ENCODE measurements around the gene TOLLIP. TPM values are rescaled to one million over a fixed set of nuclear protein-coding genes. Genes with fewer than 3 reads are reported as not detected.

TOLLIP gene
- total RNA-seq, 1 experiment from 2014 or later = 32.3 TPM

DNA sequence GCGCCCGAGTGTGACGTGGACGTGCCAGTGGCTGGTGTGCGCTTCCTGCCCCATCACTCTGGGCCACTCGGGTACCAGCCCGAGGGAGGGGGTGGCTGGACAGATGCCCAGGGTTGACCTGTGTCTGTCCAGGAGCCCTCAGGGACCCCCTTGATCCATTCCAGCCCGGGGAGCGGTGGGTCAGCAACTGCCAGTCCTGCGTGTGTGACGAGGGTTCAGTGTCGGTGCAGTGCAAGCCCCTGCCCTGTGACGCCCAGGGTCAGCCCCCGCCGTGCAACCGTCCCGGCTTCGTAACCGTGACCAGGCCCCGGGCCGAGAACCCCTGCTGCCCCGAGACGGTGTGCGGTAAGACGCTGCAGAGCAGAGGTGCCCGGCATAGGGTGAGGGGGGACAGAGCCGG is 52.1 kb downstream of the TOLLIP start:
- no peaks in the 10 kb centered on the region for H3K27me3 ChIP-seq (ENCODE audit: insufficient read depth, low read length)
- H3K27me3 Mint-ChIP-seq (ENCODE audit: low read depth) = peaks cover 7% of the 10 kb centered on the region
- H3K79me2 ChIP-seq (ENCODE audit: insufficient read depth, low read length) = no peaks in the 10 kb centered on the region
- H4K91ac ChIP-seq (ENCODE audit: insufficient read length, low read depth, low read length) = no peak overlapping the region
- H2BK20ac ChIP-seq (ENCODE audit: low read depth, low read length, poor library complexity, severe bottlenecking) = no peak overlapping the region
- TF ChIP-seq, protein P1, sequence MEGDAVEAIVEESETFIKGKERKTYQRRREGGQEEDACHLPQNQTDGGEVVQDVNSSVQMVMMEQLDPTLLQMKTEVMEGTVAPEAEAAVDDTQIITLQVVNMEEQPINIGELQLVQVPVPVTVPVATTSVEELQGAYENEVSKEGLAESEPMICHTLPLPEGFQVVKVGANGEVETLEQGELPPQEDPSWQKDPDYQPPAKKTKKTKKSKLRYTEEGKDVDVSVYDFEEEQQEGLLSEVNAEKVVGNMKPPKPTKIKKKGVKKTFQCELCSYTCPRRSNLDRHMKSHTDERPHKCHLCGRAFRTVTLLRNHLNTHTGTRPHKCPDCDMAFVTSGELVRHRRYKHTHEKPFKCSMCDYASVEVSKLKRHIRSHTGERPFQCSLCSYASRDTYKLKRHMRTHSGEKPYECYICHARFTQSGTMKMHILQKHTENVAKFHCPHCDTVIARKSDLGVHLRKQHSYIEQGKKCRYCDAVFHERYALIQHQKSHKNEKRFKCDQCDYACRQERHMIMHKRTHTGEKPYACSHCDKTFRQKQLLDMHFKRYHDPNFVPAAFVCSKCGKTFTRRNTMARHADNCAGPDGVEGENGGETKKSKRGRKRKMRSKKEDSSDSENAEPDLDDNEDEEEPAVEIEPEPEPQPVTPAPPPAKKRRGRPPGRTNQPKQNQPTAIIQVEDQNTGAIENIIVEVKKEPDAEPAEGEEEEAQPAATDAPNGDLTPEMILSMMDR (conservative IDR thresholded peaks at IDR 0.05) = no peak
- no peak overlapping the region for H3K27ac Mint-ChIP-seq
- H3K14ac ChIP-seq (ENCODE audit: insufficient read depth, low read length) = no peak overlapping the region
- H3K23me2 ChIP-seq (ENCODE audit: insufficient read length, low read depth, low read length, poor library complexity, severe bottlenecking) = no peaks in the 10 kb centered on the region
- no peak overlapping the region for H3K4me3 Mint-ChIP-seq
- no peak overlapping the region for H4K8ac ChIP-seq (replicated peaks; ENCODE audit: insufficient read length, low read depth, low read length)
- H3K23ac ChIP-seq (ENCODE audit: insufficient read length, low read depth, low read length) = no peak overlapping the region
- no peak overlapping the region for H2AK5ac ChIP-seq (ENCODE audit: insufficient read length, low read length)
- H3K79me1 ChIP-seq (ENCODE audit: insufficient read depth, low read depth, low read length, poor library complexity, severe bottlenecking) = no peaks in the 10 kb centered on the region
- H3K4me1 Mint-ChIP-seq = peaks cover 0 to 9% of the 10 kb centered on the region in 2 experiments; a peak in 2 of 4 replicates
- no peak overlapping the region for H2AFZ ChIP-seq (ENCODE audit: low read length)
- no peak overlapping the region for H2BK5ac ChIP-seq (ENCODE audit: insufficient read length, low read length)
- H3K4me1 ChIP-seq (ENCODE audit: insufficient read depth, low read length) = no peaks in the 10 kb centered on the region
- no peaks in the 10 kb centered on the region for H4K20me1 ChIP-seq (ENCODE audit: control insufficient read depth, insufficient read depth, insufficient read length)
- no peak overlapping the region for H3K27ac ChIP-seq (ENCODE audit: insufficient read length, low read depth, low read length)
- no peaks in the 10 kb centered on the region for H3K9me3 ChIP-seq (ENCODE audit: control insufficient read depth, low read depth, low read length)
- H3K4ac ChIP-seq (ENCODE audit: low read depth, low read length) = no peak overlapping the region
- no peak overlapping the region for H3K4me2 ChIP-seq (ENCODE audit: insufficient read depth, insufficient read length, low read length)
- no peak overlapping the region for H3K56ac ChIP-seq (ENCODE audit: insufficient read length, low read depth, low read length)
- no CpG with 5 or more reads among the region's 27 CpGs for WGBS (ENCODE audit: extremely low coverage, insufficient read length, low lambda C conversion rate)
- DNase-seq = no peak
- no peak overlapping the region for H2BK15ac ChIP-seq (ENCODE audit: low read depth, low read length)
- no peak overlapping the region for H3K9ac ChIP-seq (ENCODE audit: extremely low read depth, insufficient read length, low read length)
- H3K18ac ChIP-seq (ENCODE audit: insufficient read length, low read depth, low read length) = no peak overlapping the region
- no peak overlapping the region for H2BK12ac ChIP-seq (ENCODE audit: insufficient read length, low read depth, low read length)
- no peak overlapping the region for H3T11ph ChIP-seq (ENCODE audit: low read length)
- no peak overlapping the region for H2BK120ac ChIP-seq (ENCODE audit: low read depth, low read length, poor library complexity, severe bottlenecking)
- no peak overlapping the region for H4K5ac ChIP-seq (ENCODE audit: insufficient read length, low read depth, low read length)
- peaks cover 0 to 2% (median 0%) of the 10 kb centered on the region in 3 experiments; a peak in 1 of 7 replicates for H3K36me3 Mint-ChIP-seq (ENCODE audit: insufficient read depth in 1 of 3, low read depth in 3 of 3)
- peaks cover 4 to 5% of the 10 kb centered on the region in 2 experiments; a peak in 4 of 5 replicates for H3K9me3 Mint-ChIP-seq

Measured in H9 (cell line).